Brain microvascular endothelial cell (primary cell): Measurements from ENCODE around the gene GABRP.
A peak's percentile ranks its signal among the peaks of the same experiment; 100 is the strongest.

Experiments used
- DNase-seq: peaks from one replicate; pipeline ENCODE4 v3.0.0-alpha.2; 2020
- H3K27ac ChIP-seq: fragments of 250-450 bp; sonication (Bioruptor Pico); 2 replicates; pipeline ENCODE4 v1.5.1; 2020; ENCODE audit warnings: mild to moderate bottlenecking, moderate library complexity
- H3K27me3 ChIP-seq: fragments of 250-450 bp; sonication (Bioruptor Pico); replicated peaks from 2 replicates; pipeline ENCODE4 v1.5.1; 2020; ENCODE audit warnings: mild to moderate bottlenecking
- H3K36me3 ChIP-seq: fragments of 250-450 bp; sonication (Bioruptor Pico); replicated peaks from 2 replicates; pipeline ENCODE4 v1.5.1; 2020; ENCODE audit warnings: mild to moderate bottlenecking
- H3K4me3 ChIP-seq: 2 replicates; pipeline ENCODE4 v1.5.1; 2011; ENCODE audit warnings: low read depth, mild to moderate bottlenecking, control low read depth, low read length, moderate library complexity
- in situ Hi-C: cut with HindIII; loops from 2 replicates; pipeline ENCODE4 v1.10.0; 2017; ENCODE audit warnings: low sequenced_read_pairs, low pct_ligation_motif_present
- TF ChIP-seq, protein P1 (sequence below): IDR thresholded peaks from 2 replicates; pipeline ENCODE4 v1.5.1; 2011; ENCODE audit warnings: low read depth, mild to moderate bottlenecking, moderate library complexity, low read length, control low read depth, inconsistent platforms; ENCODE audit errors: missing control alignments

Gene GABRP

DNA sequence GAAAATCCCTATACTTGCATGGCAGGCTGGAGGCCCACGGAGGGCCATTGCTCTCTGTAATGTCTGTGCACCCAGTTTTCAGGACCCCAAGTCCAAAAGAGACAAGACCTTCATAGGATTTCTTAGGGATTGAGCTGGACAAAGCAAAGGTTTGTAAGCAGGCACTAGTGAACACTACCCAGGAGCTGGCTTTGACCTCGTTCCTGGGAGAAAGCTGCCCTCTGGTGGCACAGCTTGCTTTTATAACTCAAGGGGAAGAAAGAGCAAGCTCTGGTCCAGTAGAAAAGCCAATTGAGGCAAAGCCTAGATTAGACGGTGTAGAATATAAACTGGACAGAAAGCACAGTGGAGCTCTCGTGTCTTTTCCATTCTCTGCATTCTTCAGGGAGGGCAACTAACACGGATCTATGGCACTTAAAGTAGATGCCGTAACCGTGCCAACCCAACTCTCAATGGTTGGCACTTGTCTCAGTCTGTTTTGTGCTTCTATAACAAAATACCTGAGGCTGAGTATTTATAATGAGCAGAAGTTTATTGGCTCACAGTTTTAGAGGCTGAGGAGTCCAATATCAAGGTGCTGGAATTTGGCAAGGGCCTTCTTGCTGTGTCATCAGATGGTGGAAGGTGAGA lies 7.9 kb downstream of the GABRP start:
- Histone ChIP-seq H3K36me3 (no peaks in the 10 kb centered on the region), H3K27me3 (no peaks in the 10 kb centered on the region), H3K4me3 (no peak overlapping the region), H3K27ac (no peak overlapping the region)
- peak; percentile 69 for DNase-seq
- in situ Hi-C loops, result no loop called here
- TF ChIP-seq, protein P1, sequence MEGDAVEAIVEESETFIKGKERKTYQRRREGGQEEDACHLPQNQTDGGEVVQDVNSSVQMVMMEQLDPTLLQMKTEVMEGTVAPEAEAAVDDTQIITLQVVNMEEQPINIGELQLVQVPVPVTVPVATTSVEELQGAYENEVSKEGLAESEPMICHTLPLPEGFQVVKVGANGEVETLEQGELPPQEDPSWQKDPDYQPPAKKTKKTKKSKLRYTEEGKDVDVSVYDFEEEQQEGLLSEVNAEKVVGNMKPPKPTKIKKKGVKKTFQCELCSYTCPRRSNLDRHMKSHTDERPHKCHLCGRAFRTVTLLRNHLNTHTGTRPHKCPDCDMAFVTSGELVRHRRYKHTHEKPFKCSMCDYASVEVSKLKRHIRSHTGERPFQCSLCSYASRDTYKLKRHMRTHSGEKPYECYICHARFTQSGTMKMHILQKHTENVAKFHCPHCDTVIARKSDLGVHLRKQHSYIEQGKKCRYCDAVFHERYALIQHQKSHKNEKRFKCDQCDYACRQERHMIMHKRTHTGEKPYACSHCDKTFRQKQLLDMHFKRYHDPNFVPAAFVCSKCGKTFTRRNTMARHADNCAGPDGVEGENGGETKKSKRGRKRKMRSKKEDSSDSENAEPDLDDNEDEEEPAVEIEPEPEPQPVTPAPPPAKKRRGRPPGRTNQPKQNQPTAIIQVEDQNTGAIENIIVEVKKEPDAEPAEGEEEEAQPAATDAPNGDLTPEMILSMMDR, result peak; percentile 77

DNA sequence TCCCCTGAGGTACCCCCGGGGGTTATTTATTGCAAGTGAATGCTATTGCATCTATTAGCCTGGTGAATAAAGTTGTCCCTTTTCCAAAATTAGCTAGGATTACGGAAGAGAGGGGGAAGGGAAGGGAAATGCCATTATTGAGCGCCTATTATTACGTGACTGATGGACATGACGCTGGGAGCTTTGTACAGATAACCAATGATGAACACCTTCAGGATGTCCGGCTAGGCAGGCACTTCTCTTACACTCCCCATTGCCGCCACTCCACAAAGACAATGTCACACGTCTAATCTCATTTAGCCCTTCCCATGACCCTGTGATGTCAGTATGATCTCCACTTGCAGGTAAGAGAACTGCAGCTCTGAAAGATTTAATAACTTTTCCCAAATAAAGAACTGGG lies 9.4 kb downstream of the GABRP start:
- no peaks in the 10 kb centered on the region for H3K27me3 ChIP-seq
- no peak overlapping the region for H3K27ac ChIP-seq
- H3K36me3 ChIP-seq, result no peaks in the 10 kb centered on the region
- in situ Hi-C loops, result no loop called here
- TF ChIP-seq, protein P1, result no peak
- no peak for DNase-seq
- H3K4me3 ChIP-seq, result no peak overlapping the region

DNA sequence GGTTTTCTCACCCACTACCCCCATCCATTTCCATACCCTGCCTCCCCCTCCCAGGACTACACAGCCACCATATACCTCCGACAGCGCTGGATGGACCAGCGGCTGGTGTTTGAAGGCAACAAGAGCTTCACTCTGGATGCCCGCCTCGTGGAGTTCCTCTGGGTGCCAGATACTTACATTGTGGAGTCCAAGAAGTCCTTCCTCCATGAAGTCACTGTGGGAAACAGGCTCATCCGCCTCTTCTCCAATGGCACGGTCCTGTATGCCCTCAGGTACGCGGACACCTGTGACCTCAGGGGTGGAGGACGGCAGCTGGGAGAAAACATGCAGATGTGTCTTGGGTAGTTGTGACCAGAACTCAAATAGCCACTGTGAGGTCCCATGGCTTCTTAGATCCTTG lies 11.6 kb downstream of the GABRP start:
- Histone ChIP-seq H3K27ac (no peak overlapping the region), H3K27me3 (no peaks in the 10 kb centered on the region), H3K4me3 (no peak overlapping the region), H3K36me3 (no peaks in the 10 kb centered on the region)
- TF ChIP-seq, protein P1, result no peak
- in situ Hi-C loops, result no loop called here
- no peak for DNase-seq

DNA sequence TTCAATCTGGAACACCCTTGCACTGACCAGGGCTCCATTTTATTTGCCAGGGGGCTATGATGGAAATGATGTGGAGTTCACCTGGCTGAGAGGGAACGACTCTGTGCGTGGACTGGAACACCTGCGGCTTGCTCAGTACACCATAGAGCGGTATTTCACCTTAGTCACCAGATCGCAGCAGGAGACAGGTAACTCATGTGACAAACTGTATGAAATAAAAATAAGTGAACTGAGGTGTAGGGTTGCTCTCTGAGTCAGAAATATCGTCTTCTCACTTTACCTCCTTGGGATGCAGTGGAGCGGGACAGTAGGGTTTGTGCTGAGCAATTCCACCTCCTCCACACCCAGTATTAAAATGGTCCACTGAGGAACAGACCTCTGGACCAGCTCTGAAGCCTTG lies 22.1 kb downstream of the GABRP start:
- Histone ChIP-seq H3K4me3 (no peak overlapping the region), H3K27me3 (no peaks in the 10 kb centered on the region), H3K27ac (no peak overlapping the region), H3K36me3 (no peaks in the 10 kb centered on the region)
- in situ Hi-C loops, result no loop called here
- no peak for DNase-seq
- TF ChIP-seq, protein P1, result no peak

DNA sequence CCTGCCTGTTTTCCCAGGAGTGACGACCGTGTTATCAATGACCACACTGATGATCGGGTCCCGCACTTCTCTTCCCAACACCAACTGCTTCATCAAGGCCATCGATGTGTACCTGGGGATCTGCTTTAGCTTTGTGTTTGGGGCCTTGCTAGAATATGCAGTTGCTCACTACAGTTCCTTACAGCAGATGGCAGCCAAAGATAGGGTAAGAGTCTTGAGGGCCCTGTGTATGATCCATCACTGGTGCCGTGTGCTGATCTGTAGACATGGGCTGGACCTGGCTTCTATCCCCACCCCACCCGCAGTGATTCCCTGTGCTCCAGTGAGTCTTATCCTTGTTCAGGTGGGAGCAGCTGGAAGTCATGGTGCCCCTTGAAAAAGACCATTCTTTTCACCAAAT lies 26.0 kb downstream of the GABRP start:
- no peaks in the 10 kb centered on the region for H3K27me3 ChIP-seq
- H3K36me3 ChIP-seq, result no peaks in the 10 kb centered on the region
- in situ Hi-C loops, result no loop called here
- no peak overlapping the region for H3K4me3 ChIP-seq
- H3K27ac ChIP-seq, result no peak overlapping the region
- DNase-seq, result peak; percentile 63
- TF ChIP-seq, protein P1, result peak; percentile 72

DNA sequence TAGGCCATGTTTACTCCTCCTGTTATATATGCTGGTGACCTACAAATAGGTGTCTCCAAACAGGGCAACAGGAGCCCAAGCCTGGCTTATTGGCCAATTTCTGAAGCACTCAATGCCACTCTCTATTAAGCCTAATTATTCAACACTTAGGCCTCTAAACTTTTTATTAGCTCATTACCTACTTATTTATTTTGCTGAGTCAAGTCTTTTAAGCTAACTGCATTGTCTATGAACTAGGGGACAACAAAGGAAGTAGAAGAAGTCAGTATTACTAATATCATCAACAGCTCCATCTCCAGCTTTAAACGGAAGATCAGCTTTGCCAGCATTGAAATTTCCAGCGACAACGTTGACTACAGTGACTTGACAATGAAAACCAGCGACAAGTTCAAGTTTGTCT lies 28.2 kb downstream of the GABRP start:
- Histone ChIP-seq H3K27ac (no peak overlapping the region), H3K36me3 (no peaks in the 10 kb centered on the region), H3K4me3 (no peak overlapping the region), H3K27me3 (no peaks in the 10 kb centered on the region)
- TF ChIP-seq, protein P1, result no peak
- DNase-seq, result no peak
- in situ Hi-C loops, result no loop called here
